ENCODE results near the gene NDST1.

Gene NDST1

GRCh38 chr5:150489360-150490295, 18.3 kb upstream of the NDST1 start:
- peak overlapping the region; percentile 0 to 5 for H3K9ac ChIP-seq (ENCODE audit: low read depth in 1 of 2, low read length in 2 of 2)
- H3K27me3 ChIP-seq (ENCODE audit: control insufficient read depth in 2 of 2, insufficient read depth in 2 of 2, low read length in 2 of 2): no peaks in the 10 kb centered on the region
- H3K36me3 ChIP-seq (ENCODE audit: control insufficient read depth in 2 of 2, insufficient read depth in 2 of 2, low read length in 2 of 2): peaks cover 0 to 4% of the 10 kb centered on the region in 2 donors
- peak overlapping the region in 1 of 2 donors; percentile 15 for H3K4me3 ChIP-seq (ENCODE audit: low read length in 2 of 2)
- peak overlapping the region; percentile 85 to 88 for H3K27ac ChIP-seq (ENCODE audit: low read depth in 2 of 2, low read length in 2 of 2)
- no peaks in the 10 kb centered on the region for H3K9me3 ChIP-seq (ENCODE audit: control insufficient read depth in 2 of 2, low read length in 2 of 2)
- peaks cover 41 to 46% of the 10 kb centered on the region in 2 donors for H3K4me1 ChIP-seq (ENCODE audit: control insufficient read depth in 2 of 2, insufficient read depth in 2 of 2, low read length in 2 of 2)

- Histone ChIP-seq H3K9ac (ENCODE audit: low read depth in 1 of 2, low read length in 2 of 2) (no peak overlapping the region), H3K4me3 (ENCODE audit: low read length in 2 of 2) (no peak overlapping the region), H3K27ac (ENCODE audit: low read depth in 2 of 2, low read length in 2 of 2) (peak overlapping the region in 1 of 2 donors; percentile 88), H3K27me3 (ENCODE audit: control insufficient read depth in 2 of 2, insufficient read depth in 2 of 2, low read length in 2 of 2) (no peaks in the 10 kb centered on the region), H3K9me3 (ENCODE audit: control insufficient read depth in 2 of 2, low read length in 2 of 2) (no peaks in the 10 kb centered on the region), H3K36me3 (ENCODE audit: control insufficient read depth in 2 of 2, insufficient read depth in 2 of 2, low read length in 2 of 2) (peaks cover 0 to 4% of the 10 kb centered on the region in 2 donors), H3K4me1 (ENCODE audit: control insufficient read depth in 2 of 2, insufficient read depth in 2 of 2, low read length in 2 of 2) (peaks cover 41 to 45% of the 10 kb centered on the region in 2 donors)
Observed at GRCh38 chr5:150490296-150490669, 17.6 kb upstream of the NDST1 start.

GRCh38 chr5:150490754-150491153, 17.2 kb upstream of the NDST1 start:
- H3K36me3 ChIP-seq (ENCODE audit: control insufficient read depth in 2 of 2, insufficient read depth in 2 of 2, low read length in 2 of 2): peaks cover 0 to 4% of the 10 kb centered on the region in 2 donors
- peak overlapping the region in 1 of 2 donors; percentile 88 for H3K27ac ChIP-seq (ENCODE audit: low read depth in 2 of 2, low read length in 2 of 2)
- no peak overlapping the region for H3K4me3 ChIP-seq (ENCODE audit: low read length in 2 of 2)
- peaks cover 41% of the 10 kb centered on the region in 2 donors for H3K4me1 ChIP-seq (ENCODE audit: control insufficient read depth in 2 of 2, insufficient read depth in 2 of 2, low read length in 2 of 2)
- H3K9me3 ChIP-seq (ENCODE audit: control insufficient read depth in 2 of 2, low read length in 2 of 2): no peaks in the 10 kb centered on the region
- no peak overlapping the region for H3K9ac ChIP-seq (ENCODE audit: low read depth in 1 of 2, low read length in 2 of 2)
- no peaks in the 10 kb centered on the region for H3K27me3 ChIP-seq (ENCODE audit: control insufficient read depth in 2 of 2, insufficient read depth in 2 of 2, low read length in 2 of 2)

- Histone ChIP-seq H3K27ac (ENCODE audit: low read depth in 2 of 2, low read length in 2 of 2) (no peak overlapping the region), H3K4me3 (ENCODE audit: low read length in 2 of 2) (no peak overlapping the region), H3K9ac (ENCODE audit: low read depth in 1 of 2, low read length in 2 of 2) (no peak overlapping the region), H3K9me3 (ENCODE audit: control insufficient read depth in 2 of 2, low read length in 2 of 2) (no peaks in the 10 kb centered on the region), H3K4me1 (ENCODE audit: control insufficient read depth in 2 of 2, insufficient read depth in 2 of 2, low read length in 2 of 2) (peaks cover 40 to 41% of the 10 kb centered on the region in 2 donors), H3K36me3 (ENCODE audit: control insufficient read depth in 2 of 2, insufficient read depth in 2 of 2, low read length in 2 of 2) (peaks cover 0 to 4% of the 10 kb centered on the region in 2 donors), H3K27me3 (ENCODE audit: control insufficient read depth in 2 of 2, insufficient read depth in 2 of 2, low read length in 2 of 2) (no peaks in the 10 kb centered on the region)
Observed at GRCh38 chr5:150491876-150492275, 16.1 kb upstream of the NDST1 start.

- H3K4me3 ChIP-seq (ENCODE audit: low read length in 2 of 2): no peak overlapping the region
- H3K9me3 ChIP-seq (ENCODE audit: control insufficient read depth in 2 of 2, low read length in 2 of 2): no peaks in the 10 kb centered on the region
- H3K36me3 ChIP-seq (ENCODE audit: control insufficient read depth in 2 of 2, insufficient read depth in 2 of 2, low read length in 2 of 2): peaks cover 0 to 4% of the 10 kb centered on the region in 2 donors
- H3K4me1 ChIP-seq (ENCODE audit: control insufficient read depth in 2 of 2, insufficient read depth in 2 of 2, low read length in 2 of 2): peaks cover 33 to 37% of the 10 kb centered on the region in 2 donors
- H3K27ac ChIP-seq (ENCODE audit: low read depth in 2 of 2, low read length in 2 of 2): no peak overlapping the region
- no peak overlapping the region for H3K9ac ChIP-seq (ENCODE audit: low read depth in 1 of 2, low read length in 2 of 2)
- H3K27me3 ChIP-seq (ENCODE audit: control insufficient read depth in 2 of 2, insufficient read depth in 2 of 2, low read length in 2 of 2): no peaks in the 10 kb centered on the region
Observed at GRCh38 chr5:150492621-150493020, 15.3 kb upstream of the NDST1 start.

GRCh38 chr5:150496098-150496497, 11.8 kb upstream of the NDST1 start:
- Histone ChIP-seq H3K9me3 (ENCODE audit: control insufficient read depth in 2 of 2, low read length in 2 of 2) (no peaks in the 10 kb centered on the region), H3K36me3 (ENCODE audit: control insufficient read depth in 2 of 2, insufficient read depth in 2 of 2, low read length in 2 of 2) (no peaks in the 10 kb centered on the region), H3K27me3 (ENCODE audit: control insufficient read depth in 2 of 2, insufficient read depth in 2 of 2, low read length in 2 of 2) (no peaks in the 10 kb centered on the region), H3K27ac (ENCODE audit: low read depth in 2 of 2, low read length in 2 of 2) (no peak overlapping the region), H3K4me1 (ENCODE audit: control insufficient read depth in 2 of 2, insufficient read depth in 2 of 2, low read length in 2 of 2) (peaks cover 19 to 21% of the 10 kb centered on the region in 2 donors), H3K9ac (ENCODE audit: low read depth in 1 of 2, low read length in 2 of 2) (no peak overlapping the region), H3K4me3 (ENCODE audit: low read length in 2 of 2) (no peak overlapping the region)

GRCh38 chr5:150496534-150496933, 11.4 kb upstream of the NDST1 start:
- H3K4me1 ChIP-seq (ENCODE audit: control insufficient read depth in 2 of 2, insufficient read depth in 2 of 2, low read length in 2 of 2): peaks cover 17 to 22% of the 10 kb centered on the region in 2 donors
- H3K4me3 ChIP-seq (ENCODE audit: low read length in 2 of 2): no peak overlapping the region
- no peaks in the 10 kb centered on the region for H3K9me3 ChIP-seq (ENCODE audit: control insufficient read depth in 2 of 2, low read length in 2 of 2)
- H3K36me3 ChIP-seq (ENCODE audit: control insufficient read depth in 2 of 2, insufficient read depth in 2 of 2, low read length in 2 of 2): no peaks in the 10 kb centered on the region
- H3K9ac ChIP-seq (ENCODE audit: low read depth in 1 of 2, low read length in 2 of 2): no peak overlapping the region
- H3K27ac ChIP-seq (ENCODE audit: low read depth in 2 of 2, low read length in 2 of 2): no peak overlapping the region
- H3K27me3 ChIP-seq (ENCODE audit: control insufficient read depth in 2 of 2, insufficient read depth in 2 of 2, low read length in 2 of 2): no peaks in the 10 kb centered on the region

- H3K4me3 ChIP-seq (ENCODE audit: low read length in 2 of 2): no peak overlapping the region
- H3K9me3 ChIP-seq (ENCODE audit: control insufficient read depth in 2 of 2, low read length in 2 of 2): no peaks in the 10 kb centered on the region
- no peak overlapping the region for H3K9ac ChIP-seq (ENCODE audit: low read depth in 1 of 2, low read length in 2 of 2)
- peaks cover 17 to 22% of the 10 kb centered on the region in 2 donors for H3K4me1 ChIP-seq (ENCODE audit: control insufficient read depth in 2 of 2, insufficient read depth in 2 of 2, low read length in 2 of 2)
- peak overlapping the region; percentile 29 to 50 for H3K27ac ChIP-seq (ENCODE audit: low read depth in 2 of 2, low read length in 2 of 2)
- no peaks in the 10 kb centered on the region for H3K27me3 ChIP-seq (ENCODE audit: control insufficient read depth in 2 of 2, insufficient read depth in 2 of 2, low read length in 2 of 2)
- no peaks in the 10 kb centered on the region for H3K36me3 ChIP-seq (ENCODE audit: control insufficient read depth in 2 of 2, insufficient read depth in 2 of 2, low read length in 2 of 2)
Observed at GRCh38 chr5:150497274-150497988, 10.5 kb upstream of the NDST1 start.

- H3K27ac ChIP-seq (ENCODE audit: low read depth in 2 of 2, low read length in 2 of 2): peak overlapping the region; percentile 29 to 50
- no peak overlapping the region for H3K9ac ChIP-seq (ENCODE audit: low read depth in 1 of 2, low read length in 2 of 2)
- no peaks in the 10 kb centered on the region for H3K36me3 ChIP-seq (ENCODE audit: control insufficient read depth in 2 of 2, insufficient read depth in 2 of 2, low read length in 2 of 2)
Observed at GRCh38 chr5:150497989-150498317, 10.0 kb upstream of the NDST1 start.

GRCh38 chr5:150498501-150498900, 9.4 kb upstream of the NDST1 start:
- H3K4me3 ChIP-seq (ENCODE audit: low read length in 2 of 2): no peak overlapping the region

More at GRCh38 chr5:150497989-150498317, 10.0 kb upstream of the NDST1 start:
- Histone ChIP-seq H3K9me3 (ENCODE audit: control insufficient read depth in 2 of 2, low read length in 2 of 2) (no peaks in the 10 kb centered on the region), H3K4me1 (ENCODE audit: control insufficient read depth in 2 of 2, insufficient read depth in 2 of 2, low read length in 2 of 2) (peaks cover 17 to 22% of the 10 kb centered on the region in 2 donors), H3K27me3 (ENCODE audit: control insufficient read depth in 2 of 2, insufficient read depth in 2 of 2, low read length in 2 of 2) (no peaks in the 10 kb centered on the region), H3K4me3 (ENCODE audit: low read length in 2 of 2) (no peak overlapping the region)

More at GRCh38 chr5:150498501-150498900, 9.4 kb upstream of the NDST1 start:
- H3K9ac ChIP-seq (ENCODE audit: low read depth in 1 of 2, low read length in 2 of 2): no peak overlapping the region
- H3K36me3 ChIP-seq (ENCODE audit: control insufficient read depth in 2 of 2, insufficient read depth in 2 of 2, low read length in 2 of 2): no peaks in the 10 kb centered on the region
- no peaks in the 10 kb centered on the region for H3K27me3 ChIP-seq (ENCODE audit: control insufficient read depth in 2 of 2, insufficient read depth in 2 of 2, low read length in 2 of 2)
- no peak overlapping the region for H3K27ac ChIP-seq (ENCODE audit: low read depth in 2 of 2, low read length in 2 of 2)
- peaks cover 20 to 24% of the 10 kb centered on the region in 2 donors for H3K4me1 ChIP-seq (ENCODE audit: control insufficient read depth in 2 of 2, insufficient read depth in 2 of 2, low read length in 2 of 2)
- no peaks in the 10 kb centered on the region for H3K9me3 ChIP-seq (ENCODE audit: control insufficient read depth in 2 of 2, low read length in 2 of 2)
